ENCODE data around the gene RPL27. TPM values are rescaled to one million over a fixed set of nuclear protein-coding genes. Genes with fewer than 3 reads are reported as not detected.

Gene RPL27
- total and polyA plus RNA-seq, 2 of the 8 experiments (the other 6 are each of a cell fraction or from before 2014, with no cell fraction given), result 1,415 to 3,779 TPM

GRCh38 chr17:42967925-42968324 lies 30.3 kb upstream of the RPL27 start (continued):
- TF ChIP-seq CHD7 (IDR thresholded peaks at IDR 0.05; ENCODE audit: insufficient replicate concordance, low read length) (no peak), CREB1 (IDR thresholded peaks at IDR 0.05) (no peak), RXRA (IDR thresholded peaks at IDR 0.05; ENCODE audit: insufficient read depth, low read depth, low read length) (no peak)

Data from H1 (cell line).